GM12892 (cell line): ENCODE measurements around the gene PARD3.

ENCODE experiments used
- DNase-seq: peaks from one replicate; pipeline ENCODE4 v3.0.0; 2011; ENCODE audit not compliant: insufficient read length
- FAIRE-seq: peaks from 2 replicates; lab custom pipeline; 2011; peaks lifted over from hg19 to GRCh38; lab: Jason Lieb, UNC
- POLR2A ChIP-seq: IDR thresholded peaks from 2 replicates; pipeline ENCODE4 v1.6.1; 2011; ENCODE audit warnings: low read depth, low read length, control low read depth
- POLR2AphosphoS5 ChIP-seq: IDR thresholded peaks from 2 replicates; pipeline ENCODE4 v1.6.1; 2011; ENCODE audit warnings: low read depth, low read length, control low read depth
- TAF1 ChIP-seq: IDR thresholded peaks from 2 replicates; pipeline ENCODE4 v1.6.1; 2011; ENCODE audit warnings: low read depth, mild to moderate bottlenecking, control low read depth, low read length, borderline replicate concordance

PARD3 gene

GRCh38 chr10:34771525-34771924 lies 43.6 kb downstream of the PARD3 start:
- no peak for TF ChIP-seq POLR2A
- TF ChIP-seq POLR2AphosphoS5: no peak
- TF ChIP-seq TAF1: no peak
- DNase-seq (no peak), FAIRE-seq (no peak)

DNA sequence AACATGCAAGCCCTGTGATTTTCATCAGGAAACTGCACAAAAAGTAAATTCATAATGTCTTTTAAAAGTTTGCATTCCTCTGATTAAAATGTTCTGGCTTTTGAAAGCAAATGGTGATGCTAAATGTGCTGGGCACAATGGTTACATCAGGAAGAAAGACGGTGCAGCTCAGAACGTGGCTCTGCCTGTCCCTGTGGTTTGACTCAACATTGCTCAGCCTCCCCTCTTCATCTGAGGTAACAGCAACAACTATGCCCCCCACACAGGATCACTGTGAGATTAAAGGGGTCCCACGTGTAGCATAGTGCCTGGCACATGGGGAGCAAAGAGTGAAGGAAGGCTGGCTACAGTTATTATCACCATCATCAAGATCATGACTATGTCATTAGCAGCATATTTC lies 44.0 kb downstream of the PARD3 start:
- TF ChIP-seq POLR2A (no peak), POLR2AphosphoS5 (no peak), TAF1 (no peak)
- no peak for DNase-seq
- FAIRE-seq: no peak

GRCh38 chr10:34769899-34770298 lies 45.2 kb downstream of the PARD3 start:
- FAIRE-seq (no peak), DNase-seq (no peak)
- TF ChIP-seq TAF1: no peak
- no peak for TF ChIP-seq POLR2AphosphoS5
- TF ChIP-seq POLR2A: no peak

DNA sequence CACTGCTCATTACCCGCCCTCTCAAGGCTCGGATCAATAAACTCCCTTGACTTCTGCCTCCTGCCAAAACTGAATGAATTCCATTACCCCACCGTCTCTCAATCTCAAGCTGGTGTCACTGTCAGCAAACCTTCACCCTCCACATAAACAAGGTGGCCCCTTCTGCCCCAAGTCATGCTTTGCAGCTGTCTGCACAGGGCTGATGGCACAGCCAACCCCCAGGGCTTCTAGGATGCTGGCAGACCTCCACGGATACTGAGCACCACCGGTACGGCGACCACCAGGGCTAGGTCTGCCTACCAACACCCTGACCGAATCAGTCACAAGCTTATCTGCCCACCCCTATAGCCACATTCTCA lies 46.1 kb downstream of the PARD3 start:
- no peak for DNase-seq
- no peak for TF ChIP-seq TAF1
- no peak for TF ChIP-seq POLR2AphosphoS5
- TF ChIP-seq POLR2A: no peak
- no peak for FAIRE-seq

DNA sequence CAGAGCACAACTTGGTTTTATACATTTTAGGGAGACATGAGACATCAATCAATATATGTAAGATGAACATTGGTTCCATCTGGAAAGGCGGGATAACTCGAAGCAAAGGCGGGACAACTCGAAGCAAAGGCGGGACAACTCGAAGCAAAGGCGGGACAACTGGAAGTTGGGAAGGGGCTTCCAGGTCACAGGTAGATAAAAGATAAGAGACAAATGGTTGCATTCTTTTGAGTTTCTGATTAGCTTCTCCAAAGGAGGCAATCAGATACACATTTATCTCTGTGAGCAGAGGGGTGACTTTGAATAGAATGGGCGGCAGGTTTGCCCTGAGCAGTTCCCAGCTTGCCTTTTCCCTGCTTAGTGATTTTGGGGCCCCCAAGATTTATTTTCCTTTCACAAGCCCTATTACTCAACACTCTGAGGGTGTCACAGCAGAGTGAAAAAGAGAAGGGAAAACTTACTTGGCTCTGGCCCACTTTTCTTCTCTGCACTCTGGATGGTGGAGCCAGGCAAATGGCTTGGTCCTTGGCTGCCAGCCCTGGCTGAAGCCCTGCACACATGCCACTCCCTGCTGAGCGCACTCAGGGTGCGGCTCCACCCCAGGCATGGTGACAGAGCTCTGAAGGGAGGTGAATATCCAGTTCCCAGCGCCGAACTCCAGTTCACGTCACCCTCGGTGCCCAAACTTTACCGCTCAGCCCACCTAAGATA lies 46.7 kb downstream of the PARD3 start:
- FAIRE-seq (no peak), DNase-seq (no peak)
- no peak for TF ChIP-seq POLR2AphosphoS5
- TF ChIP-seq POLR2A: no peak
- TF ChIP-seq TAF1: no peak

GRCh38 chr10:34766811-34767494 lies 48.1 kb downstream of the PARD3 start:
- FAIRE-seq (no peak), DNase-seq (no peak)
- TF ChIP-seq TAF1 (no peak), POLR2AphosphoS5 (no peak), POLR2A (no peak)

GRCh38 chr10:34766266-34766600 lies 48.9 kb downstream of the PARD3 start:
- no peak for TF ChIP-seq POLR2A
- no peak for TF ChIP-seq TAF1
- no peak for TF ChIP-seq POLR2AphosphoS5
- DNase-seq (no peak), FAIRE-seq (no peak)

DNA sequence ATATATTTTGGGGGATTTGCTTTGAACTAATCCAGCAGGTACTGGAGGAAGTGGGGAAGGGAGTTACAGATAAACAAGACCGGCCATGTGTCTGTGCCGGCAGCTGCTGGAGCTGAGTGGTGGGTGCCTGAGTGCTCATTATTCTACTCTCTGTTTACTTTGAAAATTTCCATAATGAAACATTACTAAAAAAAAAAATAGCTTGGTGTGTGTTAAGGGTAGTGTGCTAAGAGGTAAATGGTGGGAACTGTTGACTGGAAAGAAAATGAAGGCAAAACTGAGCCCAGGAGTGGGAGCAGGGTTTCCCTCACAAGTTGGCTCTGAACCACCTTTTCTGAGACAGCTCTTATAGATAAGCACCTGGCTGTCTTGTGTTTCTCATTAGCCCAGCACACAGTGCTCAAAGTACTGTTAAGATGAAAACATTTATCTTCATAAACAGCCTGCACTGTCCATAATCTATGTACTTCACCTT lies 50.6 kb downstream of the PARD3 start:
- DNase-seq (no peak), FAIRE-seq (no peak)
- TF ChIP-seq TAF1: no peak
- TF ChIP-seq POLR2AphosphoS5: no peak
- no peak for TF ChIP-seq POLR2A

- DNase-seq (no peak), FAIRE-seq (no peak)
- no peak for TF ChIP-seq TAF1
- no peak for TF ChIP-seq POLR2AphosphoS5
- TF ChIP-seq POLR2A: no peak
Observed at GRCh38 chr10:34762603-34763299, 52.3 kb downstream of the PARD3 start.

- no peak for DNase-seq
- FAIRE-seq: no peak
- TF ChIP-seq POLR2AphosphoS5 (no peak), POLR2A (no peak), TAF1 (no peak)
Observed at GRCh38 chr10:34762156-34762555, 52.9 kb downstream of the PARD3 start.

GRCh38 chr10:34761453-34761852 lies 53.6 kb downstream of the PARD3 start:
- no peak for FAIRE-seq
- TF ChIP-seq POLR2AphosphoS5 (no peak), TAF1 (no peak), POLR2A (no peak)
- DNase-seq: no peak

DNA sequence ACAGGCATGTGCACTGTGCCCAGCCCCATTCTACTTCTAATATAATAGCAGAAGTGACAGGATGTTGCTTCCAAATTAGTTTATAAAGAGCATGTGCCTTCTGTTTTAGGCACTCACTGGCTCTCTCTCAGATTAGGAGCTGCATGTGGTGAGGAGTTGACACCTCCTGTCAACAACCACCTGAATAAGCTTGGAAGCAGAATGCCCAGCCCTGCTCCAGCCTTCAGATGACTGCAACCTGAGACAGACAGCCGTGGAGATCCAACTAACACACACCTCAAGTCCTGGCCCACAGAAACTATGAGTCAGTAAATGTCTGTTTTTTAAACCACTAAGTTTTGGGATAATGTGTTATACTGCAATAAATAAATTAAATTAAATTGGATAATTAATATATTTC lies 54.5 kb downstream of the PARD3 start:
- FAIRE-seq: no peak
- no peak for DNase-seq
- TF ChIP-seq POLR2A (no peak), TAF1 (no peak), POLR2AphosphoS5 (no peak)

DNA sequence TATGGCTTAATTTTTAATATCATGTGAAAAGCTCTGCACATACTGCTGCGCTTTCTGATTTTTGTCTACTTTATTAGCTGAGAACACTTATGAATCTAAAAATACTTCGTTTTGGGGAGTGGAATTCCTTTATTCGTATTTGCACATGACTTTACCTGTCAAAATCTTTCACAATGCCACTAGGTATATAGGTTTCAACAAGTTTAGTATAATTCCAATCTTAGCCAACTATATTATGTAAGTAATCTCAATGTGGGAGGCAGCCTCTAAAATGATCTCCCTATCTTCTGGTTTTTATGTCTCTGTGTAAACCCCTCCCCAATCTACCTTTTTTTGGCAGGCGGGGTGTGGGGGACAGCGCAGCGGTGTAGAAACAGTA lies 55.3 kb downstream of the PARD3 start:
- FAIRE-seq: no peak
- DNase-seq: no peak
- no peak for TF ChIP-seq TAF1
- no peak for TF ChIP-seq POLR2AphosphoS5
- TF ChIP-seq POLR2A: no peak

DNA sequence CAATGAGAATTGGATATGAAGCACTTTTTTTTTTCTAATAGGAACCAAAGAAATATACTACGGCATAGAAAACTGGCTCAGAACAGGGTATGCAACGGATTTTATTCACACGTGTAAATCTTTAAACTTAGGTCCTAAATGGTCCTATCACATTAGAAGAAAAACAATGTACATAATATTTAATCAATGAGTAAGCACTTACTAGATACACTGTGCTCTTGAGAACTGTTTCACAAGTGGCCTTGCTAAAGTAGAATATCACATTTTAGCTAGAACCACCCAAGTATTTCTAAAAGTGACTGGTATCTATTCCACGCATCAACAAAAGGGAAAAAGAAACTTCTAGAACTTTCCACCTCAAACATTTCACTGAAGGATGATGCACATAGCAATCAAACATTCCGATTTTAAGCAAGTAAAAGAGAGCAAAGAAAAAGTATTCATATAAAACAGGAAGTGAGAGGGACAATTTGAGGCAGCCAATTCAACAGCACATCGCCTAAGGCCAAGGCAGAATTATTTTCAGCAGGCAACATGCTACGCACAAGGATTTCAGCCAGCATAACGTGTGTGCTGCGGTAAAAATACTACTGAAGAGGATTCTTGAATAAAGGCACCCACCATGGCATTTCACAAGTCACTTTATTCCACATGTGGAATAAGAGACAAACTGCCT lies 55.8 kb downstream of the PARD3 start:
- no peak for FAIRE-seq
- no peak for TF ChIP-seq POLR2AphosphoS5
- no peak for TF ChIP-seq TAF1
- TF ChIP-seq POLR2A: no peak
- no peak for DNase-seq
